HEK293 (cell line): Measurements from ENCODE around the gene HES2.
A peak's percentile ranks its signal among the peaks of the same experiment; 100 is the strongest.
"Not testable (repeated sequence)": the region's sequence is repeated elsewhere in the genome, so short reads cannot be mapped to it uniquely, and the experiment has no call there.

Source experiments
- CTCF ChIA-PET: fragments of 350-600 bp; formaldehyde crosslinking; extraction: SDS; loops from one replicate; lab custom pipeline; 2021; ENCODE audit warnings: antibody characterized with exemption; lab: Yijun Ruan, JAX
- POLR2A ChIA-PET: fragments of 300-600 bp; formaldehyde crosslinking; extraction: SDS; loops from one replicate; lab custom pipeline; 2020; ENCODE audit warnings: antibody characterized with exemption, inconsistent platforms; lab: Yijun Ruan, JAX
- H3K27ac ChIP-seq: fragments of 200-500 bp; sonication (Bioruptor generic); 2 replicates; pipeline ENCODE4 v1.5.1; 2014; ENCODE audit warnings: low read depth, low read length, control low read depth, inconsistent platforms; ENCODE audit errors: extremely low read depth
- H3K36me3 ChIP-seq, 2 experiments: fragments of 200-500 bp in 1 of 2; sonication (Bioruptor generic) in 1 of 2; 1 replicate in 1 of 2; 2 replicates in 1 of 2; pipeline ENCODE4 v1.5.1; 2014 to 2017; ENCODE audit warnings: inconsistent platforms in 2 of 2, low read length in 2 of 2; ENCODE audit not compliant: control insufficient read depth in 2 of 2, insufficient read depth in 1 of 2
- H3K4me1 ChIP-seq: fragments of 200-500 bp; sonication (Bioruptor generic); 2 replicates; pipeline ENCODE4 v1.5.1; 2014; ENCODE audit warnings: mild to moderate bottlenecking, low read length, inconsistent platforms; ENCODE audit not compliant: control insufficient read depth, insufficient read depth
- H3K4me3 ChIP-seq: 2 replicates; pipeline ENCODE4 v1.5.1; 2011; ENCODE audit warnings: low read depth, mild to moderate bottlenecking, control low read depth, low read length, moderate library complexity
- H3K9me3 ChIP-seq: fragments of 200-500 bp; sonication (Bioruptor generic); 2 replicates; pipeline ENCODE4 v1.5.1; 2014; ENCODE audit warnings: low read depth, low read length, inconsistent platforms; ENCODE audit not compliant: control insufficient read depth, insufficient read depth
- KLF1 ChIP-seq: fragments of 450-650 bp; formaldehyde crosslinking; IDR thresholded peaks from 2 replicates; pipeline ENCODE4 v1.5.1; 2016; ENCODE audit warnings: missing biosample characterization, missing genetic modification characterization
- SALL2 ChIP-seq: fragments of 450-650 bp; formaldehyde crosslinking; IDR thresholded peaks from 2 replicates; pipeline ENCODE4 v1.5.0; 2017; ENCODE audit warnings: missing biosample characterization, mild to moderate bottlenecking, missing genetic modification characterization, borderline replicate concordance
- ZBTB8A ChIP-seq: fragments of 450-650 bp; formaldehyde crosslinking; IDR thresholded peaks from 2 replicates; pipeline ENCODE4 v1.5.1; 2016; ENCODE audit warnings: missing biosample characterization, missing genetic modification characterization
- ZFP37 ChIP-seq: fragments of 450-650 bp; formaldehyde crosslinking; IDR thresholded peaks from 2 replicates; pipeline ENCODE4 v1.5.1; 2016; ENCODE audit warnings: missing biosample characterization, missing genetic modification characterization
- ZNF16 ChIP-seq: fragments of 450-650 bp; formaldehyde crosslinking; IDR thresholded peaks from 2 replicates; pipeline ENCODE4 v1.5.1; 2016; ENCODE audit warnings: low read depth, missing biosample characterization, missing genetic modification characterization
- ZNF426 ChIP-seq: fragments of 450-650 bp; formaldehyde crosslinking; IDR thresholded peaks from 2 replicates; pipeline ENCODE4 v1.5.1; 2017; ENCODE audit warnings: missing biosample characterization, missing genetic modification characterization, mild to moderate bottlenecking, inconsistent platforms, moderate library complexity
- ZNF707 ChIP-seq: fragments of 450-650 bp; formaldehyde crosslinking; IDR thresholded peaks from 2 replicates; pipeline ENCODE4 v1.5.1; 2016; ENCODE audit warnings: missing biosample characterization, missing genetic modification characterization

Gene HES2

GRCh38 chr1:6455752-6456520 is 36.2 kb upstream of the HES2 start:
- not testable (repeated sequence) for H3K4me3 ChIP-seq, H3K27ac ChIP-seq, H3K9me3 ChIP-seq, H3K4me1 ChIP-seq, H3K36me3 ChIP-seq
- CTCF ChIA-PET: interaction anchor here (0.9 kb wide), 2 partner anchors 11 to 107 kb away, joined by 3 read pairs; no protein-coding TSS in a partner anchor
- POLR2A ChIA-PET: interaction anchor here (0.6 kb wide), 1 partner anchor 23 kb away, joined by 6 read pairs; no protein-coding TSS in a partner anchor

- Histone ChIP-seq H3K9me3 (no peaks in the 10 kb centered on the region), H3K27ac (no peak overlapping the region)
- CTCF ChIA-PET: interaction anchor here (0.7 kb wide), 1 partner anchor 32 kb away, joined by 4 read pairs; no protein-coding TSS in a partner anchor
- POLR2A ChIA-PET: no interaction called here
- TF ChIP-seq KLF1 (tag by site-specific recombination) (no peak), ZFP37 (tag by site-specific recombination) (no peak), ZNF16 (tag by site-specific recombination) (no peak), SALL2 (tag by site-specific recombination) (no peak), ZNF426 (tag by site-specific recombination) (no peak)
- TF ChIP-seq, all 188 proteins: peak for 0
- H3K4me3 ChIP-seq: no peak overlapping the region
- H3K4me1 ChIP-seq: no peaks in the 10 kb centered on the region
- no peaks in the 10 kb centered on the region for H3K36me3 ChIP-seq
Observed at GRCh38 chr1:6454856-6455751, 35.4 kb upstream of the HES2 start.

GRCh38 chr1:6453895-6454855 is 34.5 kb upstream of the HES2 start:
- H3K4me1 ChIP-seq, H3K27ac ChIP-seq, H3K4me3 ChIP-seq, POLR2A ChIA-PET, CTCF ChIA-PET, H3K36me3 ChIP-seq, H3K9me3 ChIP-seq: not testable (repeated sequence)

GRCh38 chr1:6450943-6451373 is 31.2 kb upstream of the HES2 start:
- CTCF ChIA-PET: interaction anchor here (0.6 to 1.1 kb wide), 3 partner anchors 13 to 196 kb away, joined by 3 read pairs; no protein-coding TSS in a partner anchor
- TF ChIP-seq ZBTB8A (peak; percentile 62; the same call in 1 of the 2 replicates), ZNF707 (tag by site-specific recombination) (no peak)

GRCh38 chr1:6450486-6450885 is 30.8 kb upstream of the HES2 start:
- H3K4me1 ChIP-seq, H3K36me3 ChIP-seq, H3K9me3 ChIP-seq, POLR2A ChIA-PET, H3K27ac ChIP-seq, H3K4me3 ChIP-seq: not testable (repeated sequence)
- CTCF ChIA-PET: interaction anchor here (0.6 to 1.1 kb wide), 3 partner anchors 13 to 196 kb away, joined by 3 read pairs; no protein-coding TSS in a partner anchor

More at GRCh38 chr1:6450943-6451373, 31.2 kb upstream of the HES2 start:
- Histone ChIP-seq H3K36me3 (no peaks in the 10 kb centered on the region), H3K27ac (no peak overlapping the region), H3K4me3 (no peak overlapping the region), H3K9me3 (no peaks in the 10 kb centered on the region), H3K4me1 (no peaks in the 10 kb centered on the region)
- POLR2A ChIA-PET: no interaction called here
